H9 (cell line): ENCODE results near the gene NTSR1. TPM values are rescaled to one million over a fixed set of nuclear protein-coding genes. Genes with fewer than 3 reads are reported as not detected.
A peak's percentile ranks its signal among the peaks of the same experiment; 100 is the strongest.

Source experiments
- DNase-seq: peaks from one replicate; pipeline ENCODE4 v3.0.0-alpha.2; 2017
- H2AFZ ChIP-seq: one replicate; pipeline ENCODE4 v1.6.1; 2013; ENCODE audit warnings: mild to moderate bottlenecking, low read length, control low read depth, moderate library complexity
- H2AK5ac ChIP-seq: 2 replicates; pipeline ENCODE4 v1.6.1; 2013; ENCODE audit warnings: low read length, control low read depth, mixed read lengths; ENCODE audit not compliant: insufficient read length
- H2BK120ac ChIP-seq: one replicate; pipeline ENCODE4 v1.6.1; 2013; ENCODE audit warnings: low read depth, mild to moderate bottlenecking, low read length, control low read depth, inconsistent platforms; ENCODE audit not compliant: poor library complexity, severe bottlenecking
- H2BK12ac ChIP-seq: 2 replicates; pipeline ENCODE4 v1.6.1; 2013; ENCODE audit warnings: low read length, control low read depth, mixed read lengths, low read depth; ENCODE audit not compliant: insufficient read length
- H2BK15ac ChIP-seq: 2 replicates; pipeline ENCODE4 v1.6.1; 2013; ENCODE audit warnings: low read depth, low read length, control low read depth
- H2BK20ac ChIP-seq: one replicate; pipeline ENCODE4 v1.6.1; 2013; ENCODE audit warnings: low read depth, mild to moderate bottlenecking, low read length, control low read depth, inconsistent platforms; ENCODE audit not compliant: poor library complexity, severe bottlenecking
- H2BK5ac ChIP-seq: 2 replicates; pipeline ENCODE4 v1.6.1; 2013; ENCODE audit warnings: low read length, control low read depth, mixed read lengths; ENCODE audit not compliant: insufficient read length
- H3K14ac ChIP-seq: 2 replicates; pipeline ENCODE4 v1.6.1; 2013; ENCODE audit warnings: low read length, control low read depth; ENCODE audit not compliant: insufficient read depth
- H3K18ac ChIP-seq: 2 replicates; pipeline ENCODE4 v1.6.1; 2013; ENCODE audit warnings: low read depth, mild to moderate bottlenecking, mixed read lengths, low read length, control low read depth; ENCODE audit not compliant: insufficient read length
- H3K23ac ChIP-seq: 2 replicates; pipeline ENCODE4 v1.6.1; 2013; ENCODE audit warnings: low read length, control low read depth, mixed read lengths, low read depth; ENCODE audit not compliant: insufficient read length
- H3K23me2 ChIP-seq: 2 replicates; pipeline ENCODE4 v1.6.1; 2013; ENCODE audit warnings: low read depth, mild to moderate bottlenecking, mixed read lengths, low read length, control low read depth; ENCODE audit not compliant: insufficient read length, poor library complexity, severe bottlenecking
- H3K27ac ChIP-seq: 2 replicates; pipeline ENCODE4 v1.5.1; 2013; ENCODE audit warnings: low read length, control low read depth, mixed read lengths, low read depth; ENCODE audit not compliant: insufficient read length
- H3K27me3 ChIP-seq: 2 replicates; pipeline ENCODE4 v1.6.1; 2013; ENCODE audit warnings: low read length, control low read depth, inconsistent platforms; ENCODE audit not compliant: insufficient read depth
- H3K4ac ChIP-seq: 2 replicates; pipeline ENCODE4 v1.6.1; 2013; ENCODE audit warnings: low read depth, mild to moderate bottlenecking, control low read depth, inconsistent platforms, low read length, moderate library complexity
- H3K4me1 ChIP-seq: 2 replicates; pipeline ENCODE4 v1.6.1; 2013; ENCODE audit warnings: low read length, control low read depth, inconsistent platforms; ENCODE audit not compliant: insufficient read depth
- H3K4me2 ChIP-seq: 2 replicates; pipeline ENCODE4 v1.6.1; 2013; ENCODE audit warnings: low read length, control low read depth, mixed read lengths; ENCODE audit not compliant: insufficient read length, insufficient read depth
- H3K56ac ChIP-seq: 2 replicates; pipeline ENCODE4 v1.6.1; 2013; ENCODE audit warnings: low read depth, mild to moderate bottlenecking, mixed read lengths, low read length, control low read depth; ENCODE audit not compliant: insufficient read length
- H3K79me1 ChIP-seq: 2 replicates; pipeline ENCODE4 v1.6.1; 2013; ENCODE audit warnings: low read depth, mild to moderate bottlenecking, moderate library complexity, low read length, control low read depth, inconsistent platforms; ENCODE audit not compliant: insufficient read depth, poor library complexity, severe bottlenecking
- H3K79me2 ChIP-seq: 2 replicates; pipeline ENCODE4 v1.6.1; 2013; ENCODE audit warnings: low read length, control low read depth, inconsistent platforms; ENCODE audit not compliant: insufficient read depth
- H3K9ac ChIP-seq: 2 replicates; pipeline ENCODE4 v1.6.1; 2013; ENCODE audit warnings: low read length, control low read depth, mixed read lengths; ENCODE audit not compliant: insufficient read length; ENCODE audit errors: extremely low read depth
- H3K9me3 ChIP-seq: one replicate; pipeline ENCODE4 v1.6.1; 2013; ENCODE audit warnings: low read depth, low read length, inconsistent platforms; ENCODE audit not compliant: control insufficient read depth
- H3T11ph ChIP-seq: one replicate; pipeline ENCODE4 v1.6.1; 2013; ENCODE audit warnings: mild to moderate bottlenecking, low read length, control low read depth, inconsistent platforms
- H4K20me1 ChIP-seq: one replicate; pipeline ENCODE4 v1.6.1; 2013; ENCODE audit not compliant: control insufficient read depth, insufficient read length, insufficient read depth
- H4K5ac ChIP-seq: 2 replicates; pipeline ENCODE4 v1.6.1; 2013; ENCODE audit warnings: low read depth, mild to moderate bottlenecking, mixed read lengths, low read length, control low read depth; ENCODE audit not compliant: insufficient read length
- H4K8ac ChIP-seq: replicated peaks from 2 replicates; pipeline ENCODE4 v1.6.1; 2013; ENCODE audit warnings: low read length, control low read depth, mixed read lengths, low read depth; ENCODE audit not compliant: insufficient read length
- H4K91ac ChIP-seq: 2 replicates; pipeline ENCODE4 v1.6.1; 2013; ENCODE audit warnings: low read depth, mild to moderate bottlenecking, moderate library complexity, mixed read lengths, low read length, control low read depth; ENCODE audit not compliant: insufficient read length
- H3K27ac Mint-ChIP-seq, 3 experiments: 2 replicates in 2 of 3; 3 replicates in 1 of 3; pipeline ENCODE4 v1.8.0; 2020 to 2021; ENCODE audit warnings: mixed read lengths in 3 of 3, mild to moderate bottlenecking in 1 of 3, moderate library complexity in 1 of 3
- H3K27me3 Mint-ChIP-seq: 2 replicates; pipeline ENCODE4 v1.8.0; 2021; ENCODE audit warnings: low read depth, mild to moderate bottlenecking, moderate library complexity, mixed read lengths
- H3K36me3 Mint-ChIP-seq, 3 experiments: 2 replicates in 2 of 3; 3 replicates in 1 of 3; pipeline ENCODE4 v1.8.0; 2020 to 2021; ENCODE audit warnings: low read depth in 3 of 3, mixed read lengths in 3 of 3; ENCODE audit not compliant: insufficient read depth in 1 of 3
- H3K4me1 Mint-ChIP-seq, 2 experiments: 2 replicates each; pipeline ENCODE4 v1.8.0; 2020; ENCODE audit warnings: mixed read lengths in 2 of 2
- H3K4me3 Mint-ChIP-seq, 2 experiments: 2 replicates in 1 of 2; 3 replicates in 1 of 2; pipeline ENCODE4 v1.8.0; 2020 to 2021; ENCODE audit warnings: mild to moderate bottlenecking in 2 of 2, mixed read lengths in 2 of 2, moderate library complexity in 1 of 2
- H3K9me3 Mint-ChIP-seq, 2 experiments: 2 replicates in 1 of 2; 3 replicates in 1 of 2; pipeline ENCODE4 v1.8.0; 2020; ENCODE audit warnings: mild to moderate bottlenecking in 2 of 2, mixed read lengths in 2 of 2, moderate library complexity in 1 of 2
- WGBS: extraction: QIAGEN DNeasy Blood & Tissue Kit; methylation state at CpG from one replicate; pipeline ENCODE4 v1.1.7; 2013; ENCODE audit warnings: missing lambda C conversion rate, low lambda C conversion rate, mixed read lengths; ENCODE audit not compliant: insufficient read length; ENCODE audit errors: extremely low coverage; 5-methylcytosine and 5-hydroxymethylcytosine counted together
- total RNA-seq: library from RNA; stranded (reverse); gene quantifications from 2 replicates; pipeline ENCODE4 v1.2.1, GENCODE V29; 2021
- TF ChIP-seq, protein P1 (sequence below): fragments of 200-600 bp; sonication (generic); conservative IDR thresholded peaks from 3 replicates; pipeline ENCODE4 v1.8.0; 2021; ENCODE audit warnings: antibody characterized with exemption, mild to moderate bottlenecking

The NTSR1 gene
- total RNA-seq, 1 experiment from 2014 or later: 0.11 TPM

GRCh38 chr20:62776692-62777527, 68.3 kb downstream of the NTSR1 start:
- TF ChIP-seq, protein P1, sequence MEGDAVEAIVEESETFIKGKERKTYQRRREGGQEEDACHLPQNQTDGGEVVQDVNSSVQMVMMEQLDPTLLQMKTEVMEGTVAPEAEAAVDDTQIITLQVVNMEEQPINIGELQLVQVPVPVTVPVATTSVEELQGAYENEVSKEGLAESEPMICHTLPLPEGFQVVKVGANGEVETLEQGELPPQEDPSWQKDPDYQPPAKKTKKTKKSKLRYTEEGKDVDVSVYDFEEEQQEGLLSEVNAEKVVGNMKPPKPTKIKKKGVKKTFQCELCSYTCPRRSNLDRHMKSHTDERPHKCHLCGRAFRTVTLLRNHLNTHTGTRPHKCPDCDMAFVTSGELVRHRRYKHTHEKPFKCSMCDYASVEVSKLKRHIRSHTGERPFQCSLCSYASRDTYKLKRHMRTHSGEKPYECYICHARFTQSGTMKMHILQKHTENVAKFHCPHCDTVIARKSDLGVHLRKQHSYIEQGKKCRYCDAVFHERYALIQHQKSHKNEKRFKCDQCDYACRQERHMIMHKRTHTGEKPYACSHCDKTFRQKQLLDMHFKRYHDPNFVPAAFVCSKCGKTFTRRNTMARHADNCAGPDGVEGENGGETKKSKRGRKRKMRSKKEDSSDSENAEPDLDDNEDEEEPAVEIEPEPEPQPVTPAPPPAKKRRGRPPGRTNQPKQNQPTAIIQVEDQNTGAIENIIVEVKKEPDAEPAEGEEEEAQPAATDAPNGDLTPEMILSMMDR: no peak
- no peaks in the 10 kb centered on the region for H3K79me1 ChIP-seq
- H3K18ac ChIP-seq: no peak overlapping the region
- no peak overlapping the region for H3T11ph ChIP-seq
- no peak overlapping the region for H2AK5ac ChIP-seq
- no peaks in the 10 kb centered on the region for H3K9me3 ChIP-seq
- WGBS: no CpG with 5 or more reads among the region's 14 CpGs
- H2BK120ac ChIP-seq: no peak overlapping the region
- no peak overlapping the region for H3K56ac ChIP-seq
- H3K4me1 ChIP-seq: peaks cover 3% of the 10 kb centered on the region; the same call in 1 of the 2 replicates
- no peak overlapping the region for H3K23ac ChIP-seq
- H3K23me2 ChIP-seq: no peaks in the 10 kb centered on the region
- no peak overlapping the region for H2BK12ac ChIP-seq
- no peak overlapping the region for H3K4ac ChIP-seq
- H2BK15ac ChIP-seq: no peak overlapping the region
- H4K8ac ChIP-seq: no peak overlapping the region
- H2BK20ac ChIP-seq: no peak overlapping the region
- H3K27me3 ChIP-seq: no peaks in the 10 kb centered on the region
- no peaks in the 10 kb centered on the region for H4K20me1 ChIP-seq
- no peak overlapping the region for H2BK5ac ChIP-seq
- H3K27ac ChIP-seq: no peak overlapping the region
- H3K9me3 Mint-ChIP-seq: no peaks in the 10 kb centered on the region; a peak in 1 of 5 replicates
- no peaks in the 10 kb centered on the region; a peak in 1 of 7 replicates for H3K36me3 Mint-ChIP-seq
- H3K4me1 Mint-ChIP-seq: peaks cover 2 to 15% of the 10 kb centered on the region in 2 experiments; a peak in 3 of 4 replicates
- no peak overlapping the region for H3K4me2 ChIP-seq
- H3K79me2 ChIP-seq: no peaks in the 10 kb centered on the region
- H4K91ac ChIP-seq: peak overlapping the region; percentile 4
- H2AFZ ChIP-seq: no peak overlapping the region
- no peak overlapping the region for H4K5ac ChIP-seq
- peaks cover 8% of the 10 kb centered on the region for H3K27me3 Mint-ChIP-seq
- peak overlapping the region in 1 of 3 experiments; percentile 73; a peak in 1 of 7 replicates for H3K27ac Mint-ChIP-seq
- peak; percentile 81 for DNase-seq
- H3K4me3 Mint-ChIP-seq: peak overlapping the region in 1 of 2 experiments; percentile 13; a peak in 1 of 5 replicates
- H3K14ac ChIP-seq: no peak overlapping the region; the same call in 1 of the 2 replicates
- H3K9ac ChIP-seq: no peak overlapping the region
